Osteocyte (in vitro differentiated cells): Measurements from ENCODE around the gene MAFG. TPM values are rescaled to one million over a fixed set of nuclear protein-coding genes. Genes with fewer than 3 reads are reported as not detected.

Source experiments
- DNase-seq: peaks from one replicate; pipeline ENCODE4 v3.0.0; 2021; ENCODE audit warnings: mixed read lengths; ENCODE audit not compliant: unreplicated experiment; ENCODE audit errors: extremely low spot score
- H3K27ac Mint-ChIP-seq: one replicate; pipeline ENCODE4 v1.8.0; 2021; ENCODE audit warnings: mild to moderate bottlenecking, mixed read lengths; ENCODE audit not compliant: unreplicated experiment
- H3K27me3 Mint-ChIP-seq: one replicate; pipeline ENCODE4 v1.8.0; 2021; ENCODE audit warnings: mixed read lengths; ENCODE audit not compliant: unreplicated experiment
- H3K36me3 Mint-ChIP-seq: one replicate; pipeline ENCODE4 v1.8.0; 2021; ENCODE audit warnings: mixed read lengths; ENCODE audit not compliant: unreplicated experiment
- H3K4me1 Mint-ChIP-seq: one replicate; pipeline ENCODE4 v1.8.0; 2021; ENCODE audit warnings: mixed read lengths; ENCODE audit not compliant: unreplicated experiment
- H3K4me3 Mint-ChIP-seq: one replicate; pipeline ENCODE4 v1.8.0; 2021; ENCODE audit warnings: mild to moderate bottlenecking, moderate library complexity, mixed read lengths; ENCODE audit not compliant: unreplicated experiment
- H3K9me3 Mint-ChIP-seq: one replicate; pipeline ENCODE4 v1.8.0; 2021; ENCODE audit warnings: mixed read lengths; ENCODE audit not compliant: unreplicated experiment
- total RNA-seq: library from RNA; stranded (reverse); gene quantifications from 2 replicates; pipeline ENCODE4 v1.2.1, GENCODE V29; 2021
- TF ChIP-seq, protein P1 (sequence below): fragments of 200-600 bp; sonication (generic); IDR thresholded peaks from 2 replicates; pipeline ENCODE4 v1.5.0; 2021; ENCODE audit warnings: antibody characterized with exemption, mild to moderate bottlenecking, moderate library complexity

The MAFG gene
- total RNA-seq, 1 donor from 2014 or later, result 34.7 TPM

DNA sequence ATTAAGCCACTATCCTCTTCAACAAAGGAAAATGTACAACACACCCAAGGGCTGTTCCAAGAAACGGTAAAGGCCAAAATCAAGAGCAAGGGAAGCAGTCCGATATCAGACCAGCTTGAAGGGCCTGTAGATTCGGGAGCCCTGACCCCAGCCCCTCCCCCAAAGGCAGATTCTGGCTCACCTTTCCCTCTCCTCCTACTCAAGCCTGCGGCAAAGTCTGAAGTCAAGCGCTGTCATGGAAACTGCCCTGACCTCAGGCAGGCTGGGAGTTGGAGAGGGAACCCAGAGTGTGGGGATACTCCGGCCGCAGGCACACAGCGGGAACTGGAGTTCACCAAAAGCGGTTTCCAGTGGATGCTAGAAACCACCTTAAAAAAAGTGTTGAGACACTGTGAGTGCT is 37.9 kb downstream of the MAFG start:
- H3K27ac Mint-ChIP-seq, result no peak overlapping the region
- no peak for DNase-seq

DNA sequence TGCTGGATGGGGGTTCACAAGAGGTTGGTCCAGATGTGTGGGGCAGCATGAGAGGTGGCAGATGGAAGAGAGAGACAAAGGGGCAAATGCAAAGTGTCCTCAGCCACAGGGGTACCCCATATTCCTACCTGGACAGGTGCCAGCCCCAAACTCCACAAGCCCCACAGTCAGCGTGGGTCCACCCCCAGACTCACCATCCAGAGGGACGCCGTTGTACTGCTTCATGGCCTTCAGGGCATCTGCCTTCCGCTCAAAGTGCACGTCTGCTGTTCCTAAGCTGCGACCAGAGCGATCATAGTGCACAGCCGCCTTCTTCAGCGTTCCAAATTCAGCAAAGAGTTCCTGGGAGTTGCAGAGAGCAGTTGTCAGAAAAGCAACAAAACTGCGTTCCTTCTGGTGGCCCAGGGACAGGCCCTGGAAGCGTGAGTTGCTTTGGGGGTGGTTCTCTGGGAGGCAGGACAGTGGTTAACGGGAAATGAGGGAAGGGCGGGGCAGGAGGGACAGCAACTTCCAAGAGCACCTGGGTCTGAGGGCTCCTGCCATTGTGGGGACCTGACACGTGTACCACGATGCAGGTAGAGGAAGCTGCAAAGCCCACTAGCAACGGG is 38.4 kb downstream of the MAFG start:
- no peak overlapping the region for H3K27ac Mint-ChIP-seq
- no peak for DNase-seq
- peak overlapping the region; percentile 54 for H3K4me3 Mint-ChIP-seq
- no peaks in the 10 kb centered on the region for H3K27me3 Mint-ChIP-seq
- TF ChIP-seq, protein P1, sequence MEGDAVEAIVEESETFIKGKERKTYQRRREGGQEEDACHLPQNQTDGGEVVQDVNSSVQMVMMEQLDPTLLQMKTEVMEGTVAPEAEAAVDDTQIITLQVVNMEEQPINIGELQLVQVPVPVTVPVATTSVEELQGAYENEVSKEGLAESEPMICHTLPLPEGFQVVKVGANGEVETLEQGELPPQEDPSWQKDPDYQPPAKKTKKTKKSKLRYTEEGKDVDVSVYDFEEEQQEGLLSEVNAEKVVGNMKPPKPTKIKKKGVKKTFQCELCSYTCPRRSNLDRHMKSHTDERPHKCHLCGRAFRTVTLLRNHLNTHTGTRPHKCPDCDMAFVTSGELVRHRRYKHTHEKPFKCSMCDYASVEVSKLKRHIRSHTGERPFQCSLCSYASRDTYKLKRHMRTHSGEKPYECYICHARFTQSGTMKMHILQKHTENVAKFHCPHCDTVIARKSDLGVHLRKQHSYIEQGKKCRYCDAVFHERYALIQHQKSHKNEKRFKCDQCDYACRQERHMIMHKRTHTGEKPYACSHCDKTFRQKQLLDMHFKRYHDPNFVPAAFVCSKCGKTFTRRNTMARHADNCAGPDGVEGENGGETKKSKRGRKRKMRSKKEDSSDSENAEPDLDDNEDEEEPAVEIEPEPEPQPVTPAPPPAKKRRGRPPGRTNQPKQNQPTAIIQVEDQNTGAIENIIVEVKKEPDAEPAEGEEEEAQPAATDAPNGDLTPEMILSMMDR, result no peak
- no peaks in the 10 kb centered on the region for H3K9me3 Mint-ChIP-seq
- peaks cover 25% of the 10 kb centered on the region for H3K4me1 Mint-ChIP-seq
- peaks cover 25% of the 10 kb centered on the region for H3K36me3 Mint-ChIP-seq

More for the DNA sequence above, 37.9 kb downstream of the MAFG start:
- peaks cover 25% of the 10 kb centered on the region for H3K36me3 Mint-ChIP-seq
- H3K4me3 Mint-ChIP-seq, result peak overlapping the region; percentile 78
- peaks cover 25% of the 10 kb centered on the region for H3K4me1 Mint-ChIP-seq
- no peaks in the 10 kb centered on the region for H3K9me3 Mint-ChIP-seq
- H3K27me3 Mint-ChIP-seq, result no peaks in the 10 kb centered on the region
- TF ChIP-seq, protein P1, result no peak

DNA sequence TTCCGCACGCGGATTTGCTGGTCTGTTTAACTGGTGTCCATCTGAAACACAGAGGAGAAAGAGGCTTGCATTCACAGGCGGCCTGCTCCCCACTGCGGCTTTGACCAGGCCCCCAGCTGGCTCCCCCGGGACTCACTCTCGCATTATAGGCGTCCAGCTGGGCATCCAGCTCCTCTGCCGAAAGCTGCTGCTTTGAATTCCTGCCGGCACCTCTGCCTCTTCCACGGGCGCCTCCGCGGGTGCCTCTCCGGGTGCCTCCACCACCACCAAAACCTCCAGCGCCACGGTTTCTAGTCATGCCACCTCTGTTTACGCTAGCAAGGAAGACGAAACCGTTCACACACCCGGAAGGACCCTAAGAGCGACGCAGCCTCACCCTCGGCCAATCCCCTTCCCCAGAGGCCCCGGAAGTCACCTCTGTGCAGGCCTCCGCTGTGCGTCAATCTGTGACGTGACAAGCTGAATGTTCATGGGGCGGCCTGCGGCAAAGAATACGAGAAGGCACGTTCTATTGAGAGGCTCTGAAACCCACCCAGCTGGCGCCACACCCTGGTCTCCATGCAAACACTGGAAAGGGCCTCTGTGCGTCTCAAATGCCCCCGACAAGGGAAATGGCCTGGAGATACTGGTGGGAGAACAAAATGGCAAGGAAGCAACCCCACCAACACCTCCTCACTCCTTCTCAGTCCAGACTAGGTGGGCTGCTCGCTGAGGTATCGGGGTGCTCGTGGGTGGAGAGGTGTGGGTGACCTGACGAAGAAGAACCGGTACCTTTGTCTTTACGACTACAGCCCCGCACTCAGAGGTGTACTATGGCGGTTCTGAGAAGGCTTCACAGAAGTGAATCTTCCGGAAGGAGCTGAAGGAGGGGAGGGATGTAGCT is 39.2 kb downstream of the MAFG start:
- peak overlapping the region; percentile 45 for H3K4me3 Mint-ChIP-seq
- TF ChIP-seq, protein P1, result no peak
- H3K36me3 Mint-ChIP-seq, result peaks cover 23% of the 10 kb centered on the region
- no peak for DNase-seq
- peaks cover 25% of the 10 kb centered on the region for H3K4me1 Mint-ChIP-seq
- no peaks in the 10 kb centered on the region for H3K9me3 Mint-ChIP-seq
- no peaks in the 10 kb centered on the region for H3K27me3 Mint-ChIP-seq
- no peak overlapping the region for H3K27ac Mint-ChIP-seq

DNA sequence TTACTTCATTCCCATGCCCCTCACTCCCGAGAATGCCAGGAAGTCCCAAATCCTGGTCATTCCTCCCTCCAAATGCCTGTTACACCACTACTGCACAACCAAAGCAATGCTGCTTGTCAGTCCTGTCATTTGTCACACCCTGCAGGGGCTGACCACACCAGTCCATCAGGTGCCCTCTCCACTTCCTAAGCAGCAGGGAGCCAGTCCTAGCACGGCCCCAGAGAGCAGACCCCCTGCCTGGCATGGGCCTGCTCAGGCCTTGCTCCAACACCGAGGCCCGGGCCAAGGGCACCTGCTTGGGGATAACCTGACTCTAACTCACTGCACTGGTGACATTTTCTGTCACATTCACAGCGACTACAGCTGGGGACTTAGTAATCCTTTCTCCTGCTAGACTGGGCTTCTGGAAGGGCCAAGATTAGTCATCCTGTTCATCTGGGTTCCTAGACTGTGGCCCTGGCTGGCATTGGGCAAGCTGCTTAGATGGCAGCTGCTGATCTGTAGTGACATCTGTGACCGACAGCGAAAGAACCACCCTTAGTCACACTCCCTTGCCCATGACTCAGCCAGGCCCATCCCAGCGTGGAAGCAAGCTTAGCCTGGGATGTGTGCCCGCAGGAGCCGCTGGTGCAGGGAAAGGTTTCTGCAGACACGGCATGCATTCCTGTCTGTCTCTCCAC is 41.5 kb downstream of the MAFG start:
- Mint-ChIP-seq H3K27me3 (no peaks in the 10 kb centered on the region), H3K36me3 (peaks cover 26% of the 10 kb centered on the region), H3K9me3 (no peaks in the 10 kb centered on the region), H3K4me3 (no peak overlapping the region), H3K4me1 (peaks cover 20% of the 10 kb centered on the region), H3K27ac (peak overlapping the region; percentile 66)
- DNase-seq, result no peak
- TF ChIP-seq, protein P1, result no peak

DNA sequence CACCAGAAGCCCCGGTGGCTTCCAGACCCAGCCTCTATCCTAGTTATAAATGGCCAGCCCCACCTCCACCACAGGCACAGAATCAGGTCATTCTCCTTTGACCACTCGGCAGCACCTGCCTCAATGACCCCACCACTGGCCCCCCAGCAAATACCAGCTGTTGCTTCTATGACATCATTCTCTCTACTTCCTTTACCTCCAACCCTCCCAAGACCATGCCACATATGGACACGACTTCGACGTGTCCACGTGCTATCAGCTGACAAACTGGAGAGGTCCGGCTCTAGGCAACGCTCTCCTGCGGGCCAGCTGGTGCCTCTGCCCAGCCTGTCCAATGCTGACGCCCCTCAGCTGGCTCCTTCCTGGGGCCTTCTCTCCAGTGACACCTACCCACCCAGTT is 42.1 kb downstream of the MAFG start:
- DNase-seq, result no peak
- Mint-ChIP-seq H3K9me3 (no peaks in the 10 kb centered on the region), H3K4me3 (no peak overlapping the region), H3K27me3 (no peaks in the 10 kb centered on the region), H3K4me1 (peaks cover 16% of the 10 kb centered on the region), H3K36me3 (peaks cover 26% of the 10 kb centered on the region), H3K27ac (peak overlapping the region; percentile 66)
- TF ChIP-seq, protein P1, result no peak
